Glutamatergic neuron (in vitro differentiated cells): ENCODE results near the gene MOB3B. TPM values are rescaled to one million over a fixed set of nuclear protein-coding genes. Genes with fewer than 3 reads are reported as not detected.

Experiments used
- DNase-seq: peaks from one replicate; pipeline ENCODE4 v3.0.0; 2022
- H3K27ac Mint-ChIP-seq: one replicate; pipeline ENCODE4 v1.8.0; 2020; ENCODE audit warnings: mild to moderate bottlenecking, mixed read lengths, inconsistent platforms; ENCODE audit not compliant: unreplicated experiment
- H3K27me3 Mint-ChIP-seq: one replicate; pipeline ENCODE4 v1.8.0; 2020; ENCODE audit warnings: mild to moderate bottlenecking, moderate library complexity, mixed read lengths, inconsistent platforms; ENCODE audit not compliant: unreplicated experiment
- H3K36me3 Mint-ChIP-seq: one replicate; pipeline ENCODE4 v1.8.0; 2020; ENCODE audit warnings: mild to moderate bottlenecking, mixed read lengths, inconsistent platforms; ENCODE audit not compliant: unreplicated experiment
- H3K4me1 Mint-ChIP-seq: one replicate; pipeline ENCODE4 v1.8.0; 2020; ENCODE audit warnings: mild to moderate bottlenecking, low read depth, mixed read lengths, inconsistent platforms; ENCODE audit not compliant: unreplicated experiment
- H3K4me3 Mint-ChIP-seq: one replicate; pipeline ENCODE4 v1.8.0; 2020; ENCODE audit warnings: mild to moderate bottlenecking, mixed read lengths, inconsistent platforms; ENCODE audit not compliant: unreplicated experiment
- H3K9me3 Mint-ChIP-seq: one replicate; pipeline ENCODE4 v1.8.0; 2020; ENCODE audit warnings: mild to moderate bottlenecking, moderate library complexity, mixed read lengths, inconsistent platforms; ENCODE audit not compliant: unreplicated experiment
- CTCF ChIP-seq: fragments of 200-600 bp; sonication (generic); IDR thresholded peaks from one replicate; pipeline ENCODE4 v1.5.0; 2021; ENCODE audit not compliant: partially characterized antibody, unreplicated experiment
- total RNA-seq: library from RNA; stranded (reverse); fragmentation: NEBNext Ultra II Directional; extraction: Animal tissue kit (Norgen Biotek cat#: 25700); gene quantifications from one replicate; pipeline ENCODE4 v1.2.1, GENCODE V29; 2021; ENCODE audit not compliant: unreplicated experiment

MOB3B gene
- total RNA-seq, 1 donor from 2014 or later: 1.8 TPM

- H3K36me3 Mint-ChIP-seq: no peaks in the 10 kb centered on the region
- no peaks in the 10 kb centered on the region for H3K9me3 Mint-ChIP-seq
- H3K27me3 Mint-ChIP-seq: no peaks in the 10 kb centered on the region
- no peak for TF ChIP-seq CTCF
- no peak for DNase-seq
- H3K4me1 Mint-ChIP-seq: peaks cover 18% of the 10 kb centered on the region
- H3K27ac Mint-ChIP-seq: no peak overlapping the region
- no peak overlapping the region for H3K4me3 Mint-ChIP-seq
These were observed 91.1 kb downstream of the MOB3B start for GRCh38 chr9:27438522-27438921.

GRCh38 chr9:27437652-27438373 is 91.8 kb downstream of the MOB3B start:
- no peak for TF ChIP-seq CTCF
- Mint-ChIP-seq H3K36me3 (no peaks in the 10 kb centered on the region), H3K4me1 (peaks cover 18% of the 10 kb centered on the region), H3K27me3 (no peaks in the 10 kb centered on the region), H3K27ac (peak overlapping the region; percentile 44), H3K9me3 (no peaks in the 10 kb centered on the region), H3K4me3 (no peak overlapping the region)
- DNase-seq: no peak

- peaks cover 12% of the 10 kb centered on the region for H3K4me1 Mint-ChIP-seq
- no peak for TF ChIP-seq CTCF
- no peaks in the 10 kb centered on the region for H3K36me3 Mint-ChIP-seq
- H3K4me3 Mint-ChIP-seq: no peak overlapping the region
- DNase-seq: no peak
- no peaks in the 10 kb centered on the region for H3K27me3 Mint-ChIP-seq
- H3K9me3 Mint-ChIP-seq: no peaks in the 10 kb centered on the region
- no peak overlapping the region for H3K27ac Mint-ChIP-seq
These were observed 93.4 kb downstream of the MOB3B start for GRCh38 chr9:27436234-27436633.

GRCh38 chr9:27433631-27434325 is 95.8 kb downstream of the MOB3B start:
- Mint-ChIP-seq H3K27ac (no peak overlapping the region), H3K4me3 (no peak overlapping the region), H3K4me1 (peaks cover 11% of the 10 kb centered on the region), H3K27me3 (peaks cover 2% of the 10 kb centered on the region), H3K9me3 (no peaks in the 10 kb centered on the region), H3K36me3 (no peaks in the 10 kb centered on the region)
- no peak for TF ChIP-seq CTCF
- no peak for DNase-seq

GRCh38 chr9:27432308-27432707 is 97.3 kb downstream of the MOB3B start:
- H3K27me3 Mint-ChIP-seq: peaks cover 2% of the 10 kb centered on the region
- no peak overlapping the region for H3K27ac Mint-ChIP-seq
- no peak overlapping the region for H3K4me3 Mint-ChIP-seq
- TF ChIP-seq CTCF: no peak
- peaks cover 5% of the 10 kb centered on the region for H3K4me1 Mint-ChIP-seq
- no peak for DNase-seq
- H3K9me3 Mint-ChIP-seq: no peaks in the 10 kb centered on the region
- no peaks in the 10 kb centered on the region for H3K36me3 Mint-ChIP-seq
